ENCODE measurements around the gene SLC39A10. TPM values are rescaled to one million over a fixed set of nuclear protein-coding genes. Genes with fewer than 3 reads are reported as not detected.

SLC39A10 gene
- total and polyA plus RNA-seq, 10 of the 15 experiments (the other 5 are each of a cell fraction or from before 2014, with no cell fraction given) = 2.0 to 23.6 (median 7.9) TPM

DNA sequence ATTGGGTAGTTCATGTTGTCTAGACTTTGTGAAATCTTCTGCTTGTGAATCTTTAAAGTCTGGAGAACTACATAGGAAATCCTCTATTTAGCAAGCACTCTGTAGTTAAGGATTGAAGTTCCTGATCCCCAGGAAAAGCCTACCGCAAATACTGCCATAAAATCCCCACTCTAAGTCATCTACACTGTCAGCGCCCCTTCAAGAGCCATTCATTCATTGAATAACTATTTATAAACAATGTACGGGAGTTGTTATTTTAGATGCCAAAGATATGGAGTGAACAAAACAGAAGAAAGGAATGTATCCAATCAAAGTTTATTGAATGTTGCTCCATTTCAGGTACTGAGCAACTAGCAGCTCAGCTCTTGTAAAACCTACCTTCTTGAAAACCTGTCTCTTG is 36.5 kb upstream of the SLC39A10 start:
- ChIA-PET CTCF (interaction anchor here (1.2 kb wide), 1 partner anchor 46 kb away, joined by 4 read pairs; no protein-coding TSS in a partner anchor), RAD21 (ENCODE audit: unreplicated experiment) (no interaction called here), SMC1A (ENCODE audit: uncharacterized antibody, unreplicated experiment) (no interaction called here), POLR2A (interaction anchor here (1.2 kb wide), 1 partner anchor 106 kb away, joined by 3 read pairs; no protein-coding TSS in a partner anchor)
- no peaks in the 10 kb centered on the region for H3K4me1 ChIP-seq (ENCODE audit: control insufficient read depth, insufficient read depth, low read length)
- intact Hi-C loops (cut with micrococcal nuclease; ENCODE audit: unreplicated experiment) = no loop called here
- H3K4me2 ChIP-seq (ENCODE audit: control insufficient read depth, insufficient read depth) = no peak overlapping the region
- 90% methylated on average over 3 of the region's 3 CpGs for WGBS (ENCODE audit: insufficient coverage, insufficient replicate concordance, low lambda C conversion rate, missing lambda C conversion rate)
- FAIRE-seq (no peak), DNase-seq (ENCODE audit: low read depth, low spot score) (no peak), ATAC-seq (no peak)
- no peaks in the 10 kb centered on the region for H3K36me3 ChIP-seq (ENCODE audit: control insufficient read depth in 2 of 2, insufficient read depth in 2 of 2, low read length in 1 of 2)
- BruUV-seq (replicated peaks) = no TSS peak
- no peaks in the 10 kb centered on the region for H3K27me3 ChIP-seq (replicated peaks in 1 of 2; ENCODE audit: control insufficient read depth in 2 of 2, insufficient read depth in 2 of 2, low read length in 1 of 2)
- H4K20me1 ChIP-seq (ENCODE audit: control insufficient read depth, insufficient read depth) = no peaks in the 10 kb centered on the region
- in situ Hi-C loops (cut with MboI) = no loop called here
- no peaks in the 10 kb centered on the region for H3K9me3 ChIP-seq (replicated peaks; ENCODE audit: control insufficient read depth, insufficient read depth, low read length)
- H3K27ac ChIP-seq (ENCODE audit: control insufficient read depth, insufficient read depth) = no peak overlapping the region
- H3K4me3 ChIP-seq = no peak overlapping the region
- H2AFZ ChIP-seq (ENCODE audit: control insufficient read depth, low read depth, low read length) = no peak overlapping the region
- TF ChIP-seq HDGF (IDR thresholded peaks at IDR 0.05) (no peak), RFX5 (IDR thresholded peaks at IDR 0.05; ENCODE audit: low read depth, low read length) (no peak), NR2C2 (IDR thresholded peaks at IDR 0.05; ENCODE audit: borderline replicate concordance, control insufficient read depth, insufficient read length, low read depth) (no peak), DPF2 (IDR thresholded peaks at IDR 0.05) (no peak), SUPT20H (IDR thresholded peaks at IDR 0.05; ENCODE audit: borderline replicate concordance, control insufficient read depth, low read depth, low read length) (no peak), CHD1 (IDR thresholded peaks at IDR 0.05; ENCODE audit: low read depth, low read length) (no peak), GATAD2B (conservative IDR thresholded peaks at IDR 0.05; ENCODE audit: low read depth) (no peak)
- TF ChIP-seq, protein P1, sequence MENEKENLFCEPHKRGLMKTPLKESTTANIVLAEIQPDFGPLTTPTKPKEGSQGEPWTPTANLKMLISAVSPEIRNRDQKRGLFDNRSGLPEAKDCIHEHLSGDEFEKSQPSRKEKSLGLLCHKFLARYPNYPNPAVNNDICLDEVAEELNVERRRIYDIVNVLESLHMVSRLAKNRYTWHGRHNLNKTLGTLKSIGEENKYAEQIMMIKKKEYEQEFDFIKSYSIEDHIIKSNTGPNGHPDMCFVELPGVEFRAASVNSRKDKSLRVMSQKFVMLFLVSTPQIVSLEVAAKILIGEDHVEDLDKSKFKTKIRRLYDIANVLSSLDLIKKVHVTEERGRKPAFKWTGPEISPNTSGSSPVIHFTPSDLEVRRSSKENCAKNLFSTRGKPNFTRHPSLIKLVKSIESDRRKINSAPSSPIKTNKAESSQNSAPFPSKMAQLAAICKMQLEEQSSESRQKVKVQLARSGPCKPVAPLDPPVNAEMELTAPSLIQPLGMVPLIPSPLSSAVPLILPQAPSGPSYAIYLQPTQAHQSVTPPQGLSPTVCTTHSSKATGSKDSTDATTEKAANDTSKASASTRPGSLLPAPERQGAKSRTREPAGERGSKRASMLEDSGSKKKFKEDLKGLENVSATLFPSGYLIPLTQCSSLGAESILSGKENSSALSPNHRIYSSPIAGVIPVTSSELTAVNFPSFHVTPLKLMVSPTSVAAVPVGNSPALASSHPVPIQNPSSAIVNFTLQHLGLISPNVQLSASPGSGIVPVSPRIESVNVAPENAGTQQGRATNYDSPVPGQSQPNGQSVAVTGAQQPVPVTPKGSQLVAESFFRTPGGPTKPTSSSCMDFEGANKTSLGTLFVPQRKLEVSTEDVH (IDR thresholded peaks at IDR 0.05; ENCODE audit: low read depth, partially characterized antibody) = no peak
- TF ChIP-seq, protein P2, sequence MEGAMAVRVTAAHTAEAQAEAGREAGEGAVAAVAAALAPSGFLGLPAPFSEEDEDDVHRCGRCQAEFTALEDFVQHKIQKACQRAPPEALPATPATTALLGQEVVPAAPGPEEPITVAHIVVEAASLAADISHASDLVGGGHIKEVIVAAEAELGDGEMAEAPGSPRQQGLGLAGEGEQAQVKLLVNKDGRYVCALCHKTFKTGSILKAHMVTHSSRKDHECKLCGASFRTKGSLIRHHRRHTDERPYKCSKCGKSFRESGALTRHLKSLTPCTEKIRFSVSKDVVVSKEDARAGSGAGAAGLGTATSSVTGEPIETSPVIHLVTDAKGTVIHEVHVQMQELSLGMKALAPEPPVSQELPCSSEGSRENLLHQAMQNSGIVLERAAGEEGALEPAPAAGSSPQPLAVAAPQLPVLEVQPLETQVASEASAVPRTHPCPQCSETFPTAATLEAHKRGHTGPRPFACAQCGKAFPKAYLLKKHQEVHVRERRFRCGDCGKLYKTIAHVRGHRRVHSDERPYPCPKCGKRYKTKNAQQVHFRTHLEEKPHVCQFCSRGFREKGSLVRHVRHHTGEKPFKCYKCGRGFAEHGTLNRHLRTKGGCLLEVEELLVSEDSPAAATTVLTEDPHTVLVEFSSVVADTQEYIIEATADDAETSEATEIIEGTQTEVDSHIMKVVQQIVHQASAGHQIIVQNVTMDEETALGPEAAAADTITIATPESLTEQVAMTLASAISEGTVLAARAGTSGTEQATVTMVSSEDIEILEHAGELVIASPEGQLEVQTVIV (IDR thresholded peaks at IDR 0.05; ENCODE audit: borderline replicate concordance, partially characterized antibody) = no peak
- TF ChIP-seq, protein P3, sequence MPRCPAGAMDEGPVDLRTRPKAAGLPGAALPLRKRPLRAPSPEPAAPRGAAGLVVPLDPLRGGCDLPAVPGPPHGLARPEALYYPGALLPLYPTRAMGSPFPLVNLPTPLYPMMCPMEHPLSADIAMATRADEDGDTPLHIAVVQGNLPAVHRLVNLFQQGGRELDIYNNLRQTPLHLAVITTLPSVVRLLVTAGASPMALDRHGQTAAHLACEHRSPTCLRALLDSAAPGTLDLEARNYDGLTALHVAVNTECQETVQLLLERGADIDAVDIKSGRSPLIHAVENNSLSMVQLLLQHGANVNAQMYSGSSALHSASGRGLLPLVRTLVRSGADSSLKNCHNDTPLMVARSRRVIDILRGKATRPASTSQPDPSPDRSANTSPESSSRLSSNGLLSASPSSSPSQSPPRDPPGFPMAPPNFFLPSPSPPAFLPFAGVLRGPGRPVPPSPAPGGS (IDR thresholded peaks at IDR 0.05; ENCODE audit: borderline replicate concordance, insufficient read depth, low read depth, low read length, poor library complexity, severe bottlenecking) = no peak
- H3K9ac ChIP-seq (ENCODE audit: control insufficient read depth, insufficient read depth, low read length) = no peak overlapping the region
- H3K79me2 ChIP-seq (ENCODE audit: control insufficient read depth, insufficient read depth, low read length) = no peaks in the 10 kb centered on the region

Measured in GM12878 (cell line).